GM12874 (cell line): Measurements from ENCODE around the gene ATP5MC2.

ENCODE experiments used
- TF ChIP-seq, protein P1 (sequence below): IDR thresholded peaks from 2 replicates; pipeline ENCODE4 v1.5.1; 2011; ENCODE audit warnings: low read depth, mild to moderate bottlenecking, control low read depth, low read length, moderate library complexity; ENCODE audit not compliant: insufficient read depth

The ATP5MC2 gene

DNA sequence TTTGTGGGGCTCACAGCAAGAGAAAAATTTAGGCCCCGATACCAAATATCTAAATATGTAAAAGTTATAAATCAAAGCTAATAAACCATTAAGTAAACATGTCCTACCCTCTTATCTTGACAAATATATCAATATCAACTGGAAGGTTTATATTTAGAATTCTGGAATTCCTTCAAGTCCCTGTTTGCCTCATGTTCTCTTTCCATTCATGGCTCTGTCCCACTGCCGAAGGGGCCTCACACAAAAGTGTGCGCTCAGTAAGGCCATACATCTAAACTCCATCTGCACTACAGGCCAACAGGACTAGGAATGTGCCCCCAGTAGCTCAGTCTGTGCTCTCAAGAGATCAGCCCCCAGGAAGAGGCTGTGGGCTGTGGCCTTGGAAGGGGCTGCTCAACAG is 10.6 kb upstream of the ATP5MC2 start:
- TF ChIP-seq, protein P1, sequence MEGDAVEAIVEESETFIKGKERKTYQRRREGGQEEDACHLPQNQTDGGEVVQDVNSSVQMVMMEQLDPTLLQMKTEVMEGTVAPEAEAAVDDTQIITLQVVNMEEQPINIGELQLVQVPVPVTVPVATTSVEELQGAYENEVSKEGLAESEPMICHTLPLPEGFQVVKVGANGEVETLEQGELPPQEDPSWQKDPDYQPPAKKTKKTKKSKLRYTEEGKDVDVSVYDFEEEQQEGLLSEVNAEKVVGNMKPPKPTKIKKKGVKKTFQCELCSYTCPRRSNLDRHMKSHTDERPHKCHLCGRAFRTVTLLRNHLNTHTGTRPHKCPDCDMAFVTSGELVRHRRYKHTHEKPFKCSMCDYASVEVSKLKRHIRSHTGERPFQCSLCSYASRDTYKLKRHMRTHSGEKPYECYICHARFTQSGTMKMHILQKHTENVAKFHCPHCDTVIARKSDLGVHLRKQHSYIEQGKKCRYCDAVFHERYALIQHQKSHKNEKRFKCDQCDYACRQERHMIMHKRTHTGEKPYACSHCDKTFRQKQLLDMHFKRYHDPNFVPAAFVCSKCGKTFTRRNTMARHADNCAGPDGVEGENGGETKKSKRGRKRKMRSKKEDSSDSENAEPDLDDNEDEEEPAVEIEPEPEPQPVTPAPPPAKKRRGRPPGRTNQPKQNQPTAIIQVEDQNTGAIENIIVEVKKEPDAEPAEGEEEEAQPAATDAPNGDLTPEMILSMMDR: no peak

DNA sequence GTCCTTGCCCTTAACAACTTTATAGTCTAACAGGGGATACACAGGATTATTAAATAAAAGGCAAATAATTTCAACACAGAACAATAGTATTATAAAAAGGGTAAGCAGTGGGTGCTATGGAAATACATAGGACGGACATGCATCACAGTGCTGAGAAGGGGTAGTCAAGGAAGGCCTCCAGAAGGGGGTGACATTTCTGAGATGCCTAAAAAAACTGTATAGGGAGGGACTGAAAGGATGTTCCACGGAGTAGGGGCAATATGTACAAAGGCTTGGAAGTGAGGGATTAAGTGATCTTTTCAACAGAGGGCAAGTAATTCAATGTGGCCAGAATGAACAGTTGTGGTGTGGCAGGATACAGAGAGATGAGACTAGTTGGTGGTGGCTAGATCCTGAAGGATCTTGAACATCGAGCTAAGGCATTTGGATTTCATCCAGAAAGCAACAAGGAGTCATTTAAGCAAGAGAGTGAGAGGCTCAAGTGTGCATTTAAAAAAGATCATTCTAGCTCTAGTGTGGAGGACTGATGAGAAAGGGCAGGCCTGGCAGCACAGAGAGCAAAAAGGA is 8.9 kb upstream of the ATP5MC2 start:
- TF ChIP-seq, protein P1: no peak

DNA sequence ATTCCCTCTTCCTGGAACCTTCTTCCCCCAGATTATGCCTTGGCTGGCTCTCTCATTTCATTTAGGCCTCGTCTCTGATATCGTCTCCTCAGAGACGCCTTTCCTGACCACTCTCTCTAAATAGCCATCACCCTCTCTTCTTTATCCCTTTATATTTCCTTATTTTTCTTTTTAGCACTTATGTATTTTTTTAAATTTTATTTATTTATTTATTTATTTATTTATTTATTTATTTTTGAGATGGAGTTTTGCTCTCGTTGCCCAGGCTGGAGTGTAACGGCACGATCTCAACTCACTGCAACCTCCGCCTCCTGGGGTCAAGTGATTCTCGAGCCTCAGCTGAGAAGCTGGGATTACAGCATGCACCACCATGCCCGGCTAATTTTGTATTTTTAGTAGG is 8.1 kb upstream of the ATP5MC2 start:
- TF ChIP-seq, protein P1: no peak

DNA sequence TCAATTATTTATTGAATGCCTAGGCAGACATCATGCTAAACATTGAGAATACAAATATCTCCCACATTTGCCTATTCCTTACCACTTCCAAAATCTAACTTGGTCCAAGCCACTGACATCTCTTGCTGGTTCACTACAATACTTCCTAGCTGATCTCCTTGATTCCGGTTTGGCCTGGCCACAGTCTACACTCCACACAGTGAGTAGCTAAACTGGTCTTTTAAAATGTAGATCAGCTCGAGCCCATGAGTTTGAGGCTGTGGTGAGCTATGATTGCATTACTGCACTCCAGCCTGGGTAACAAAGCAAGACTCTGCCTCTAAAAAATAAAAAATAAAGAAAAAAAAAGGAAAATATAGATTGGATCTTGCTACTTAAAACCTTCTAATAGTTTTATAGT is 7.6 kb upstream of the ATP5MC2 start:
- TF ChIP-seq, protein P1: no peak

DNA sequence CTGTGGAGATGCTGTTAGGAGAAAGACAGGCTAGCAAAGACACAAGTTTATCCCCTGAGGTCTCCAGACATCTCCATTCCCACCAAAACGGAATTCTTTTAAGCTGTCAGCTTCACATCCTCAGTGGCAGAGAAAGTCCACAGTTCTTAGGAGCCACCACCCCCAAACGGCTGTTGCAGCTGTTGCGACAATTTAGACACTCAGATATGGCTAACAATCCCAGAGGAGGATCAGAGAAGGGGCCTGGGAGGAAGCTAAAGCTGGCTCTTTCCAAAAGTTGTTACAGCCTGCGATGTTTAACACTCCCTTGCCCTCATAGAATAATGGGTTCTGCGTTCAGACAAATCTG is 1.9 kb upstream of the ATP5MC2 start:
- TF ChIP-seq, protein P1: no peak

DNA sequence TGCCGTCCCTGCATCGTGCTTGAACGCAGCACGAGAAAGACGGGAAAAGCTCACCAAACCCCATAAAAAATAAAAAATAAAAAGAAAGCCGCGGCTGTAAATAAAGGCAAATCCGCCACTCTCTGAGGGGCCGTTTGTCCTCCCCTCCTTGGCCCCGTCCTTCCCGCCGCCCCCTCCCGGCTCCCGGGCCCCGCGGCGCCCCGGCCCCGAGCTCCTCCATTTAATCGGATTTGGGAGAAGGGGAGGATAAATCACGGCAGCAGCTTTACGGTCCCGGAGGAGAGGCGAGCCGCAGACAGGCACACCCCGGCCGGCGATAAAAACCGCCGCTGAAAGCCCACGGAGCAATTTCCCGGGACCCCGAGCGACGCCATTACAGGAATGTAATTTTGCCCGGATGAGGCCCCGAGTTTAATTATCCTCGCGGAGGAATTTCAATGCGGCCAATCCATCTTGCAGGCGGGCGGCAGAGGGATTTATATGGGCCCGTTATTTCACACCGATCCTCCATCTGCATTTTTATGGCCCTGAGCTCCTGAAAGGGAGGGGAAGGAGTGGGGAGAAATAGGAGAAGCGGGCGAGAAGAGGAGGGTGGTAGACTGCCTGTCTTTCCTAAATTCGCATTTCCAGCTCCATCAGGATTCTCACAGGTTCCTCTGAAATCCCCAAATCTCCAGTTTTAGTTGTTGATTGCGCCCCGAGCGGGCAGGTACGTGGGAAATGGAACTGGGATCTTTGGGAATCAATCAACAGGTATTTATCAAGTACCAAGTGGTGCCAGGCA is 1.3 kb upstream of the ATP5MC2 start:
- TF ChIP-seq, protein P1: no peak

DNA sequence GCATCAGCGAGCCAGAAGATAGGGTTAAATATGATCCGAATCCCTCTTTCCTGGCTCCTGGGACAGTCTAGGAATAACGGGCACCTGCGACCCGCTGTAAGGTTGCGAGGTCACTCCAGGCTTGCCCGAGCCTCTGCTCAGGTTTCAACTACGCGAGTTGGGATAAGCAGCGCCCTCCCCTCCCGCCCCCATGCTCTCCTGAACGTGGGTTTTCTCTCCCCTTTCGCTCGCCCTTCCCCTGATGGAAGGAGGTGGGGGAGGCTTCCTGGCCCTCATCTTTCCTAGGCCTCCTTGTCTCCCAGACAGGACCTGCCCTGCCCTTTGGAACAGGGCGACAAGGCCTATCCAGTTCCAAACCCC is 753 bp upstream of the ATP5MC2 start:
- TF ChIP-seq, protein P1: no peak
